HCT116 (cell line): Measurements from ENCODE around the gene AGAP1. TPM values are rescaled to one million over a fixed set of nuclear protein-coding genes. Genes with fewer than 3 reads are reported as not detected.

ENCODE experiments used
- ATAC-seq: fragments of 200-7000 bp; cut with Tn5 transposase; 2 replicates; pipeline ENCODE4 v1.9.1; 2020; ENCODE audit warnings: mild to moderate bottlenecking, moderate library complexity
- BruUV-seq: library from RNA; stranded (reverse); fragments of 400-500 nt; replicated peaks from 2 replicates; lab custom pipeline; 2021; lab: Mats Ljungman, UMichigan
- CTCF ChIA-PET: fragments of 300-600 bp; sonication (Branson Sonifier 250); formaldehyde crosslinking; loops from one replicate; lab custom pipeline; 2021; ENCODE audit warnings: antibody characterized with exemption; lab: Charles Lee
- POLR2A ChIA-PET: fragments of 300-600, 350-600 bp; sonication (Branson Sonifier 250); formaldehyde crosslinking; loops from one replicate; lab custom pipeline; 2021; ENCODE audit warnings: antibody characterized with exemption; lab: Charles Lee
- RAD21 ChIA-PET, 2 experiments: fragments of 300-600 bp; sonication (Branson Sonifier 250); formaldehyde crosslinking; loops; one replicate each; lab custom pipeline; 2023; ENCODE audit warnings: low total read pairs in 2 of 2; ENCODE audit not compliant: uncharacterized antibody in 2 of 2, unreplicated experiment in 2 of 2, low non-redundant PET in 1 of 2; lab: Charles Lee
- DNase-seq: peaks from one replicate; pipeline ENCODE4 v3.0.0-alpha.2; 2010; ENCODE audit warnings: low read depth, low spot score
- H2AFZ ChIP-seq: fragments of 200-600 bp; shearing (Covaris generic), sonication (generic); 2 replicates; pipeline ENCODE4 v1.6.1; 2017; ENCODE audit warnings: low read depth, mixed run types, mixed read lengths, antibody characterized with exemption, low read length; ENCODE audit not compliant: poor library complexity, severe bottlenecking
- H3K27ac ChIP-seq: 2 replicates; pipeline ENCODE4 v1.5.1; 2012; ENCODE audit warnings: low read depth, low read length
- H3K27me3 ChIP-seq: fragments of 200-600 bp; sonication (generic); 2 replicates; pipeline ENCODE4 v1.6.1; 2016; ENCODE audit warnings: mixed run types, low read length, mixed read lengths; ENCODE audit not compliant: insufficient read depth
- H3K36me3 ChIP-seq, 2 experiments: fragments of 200-500 bp in 1 of 2; fragments of 200-600 bp in 1 of 2; sonication (Bioruptor generic) in 1 of 2; sonication (generic) in 1 of 2; 2 replicates each; pipeline versions ENCODE4 v1.5.1 to v1.6.1; 2014 to 2016; ENCODE audit warnings: low read length in 2 of 2, inconsistent platforms in 1 of 2, mixed read lengths in 1 of 2, mixed run types in 1 of 2; ENCODE audit not compliant: insufficient read depth in 2 of 2, control insufficient read depth in 1 of 2
- H3K4me1 ChIP-seq, 2 experiments: fragments of 200-600 bp in 1 of 2; sonication (generic) in 1 of 2; 2 replicates each; pipeline versions ENCODE4 v1.5.1 to v1.6.1; 2012 to 2017; ENCODE audit warnings: low read length in 2 of 2, inconsistent platforms in 1 of 2, mild to moderate bottlenecking in 1 of 2, mixed read lengths in 1 of 2, mixed run types in 1 of 2, moderate library complexity in 1 of 2; ENCODE audit not compliant: insufficient read depth in 2 of 2, control insufficient read depth in 1 of 2
- H3K4me2 ChIP-seq: fragments of 200-600 bp; sonication (generic); 2 replicates; pipeline ENCODE4 v1.6.1; 2017; ENCODE audit warnings: mixed run types, low read length, mixed read lengths
- H3K4me3 ChIP-seq, 2 experiments: fragments of 200-600 bp in 1 of 2; sonication (generic) in 1 of 2; replicated peaks in 1 of 2; 2 replicates each; pipeline ENCODE4 v1.5.1; 2011 to 2016; ENCODE audit warnings: low read length in 2 of 2, control low read depth in 1 of 2, low read depth in 1 of 2, mild to moderate bottlenecking in 1 of 2, mixed read lengths in 1 of 2, mixed run types in 1 of 2
- H3K79me2 ChIP-seq: fragments of 200-600 bp; sonication (generic); 2 replicates; pipeline ENCODE4 v1.6.1; 2017; ENCODE audit warnings: mild to moderate bottlenecking, mixed run types, low read length, moderate library complexity, mixed read lengths; ENCODE audit not compliant: insufficient read depth
- H3K9ac ChIP-seq: fragments of 200-600 bp; sonication (generic); 2 replicates; pipeline ENCODE4 v1.6.1; 2016; ENCODE audit warnings: low read length, mixed read lengths
- H3K9me2 ChIP-seq: fragments of 200-600 bp; sonication (generic), shearing (Covaris generic); 2 replicates; pipeline ENCODE4 v1.6.1; 2017; ENCODE audit warnings: mixed run types, mild to moderate bottlenecking, moderate library complexity; ENCODE audit not compliant: insufficient read depth
- H3K9me3 ChIP-seq, 2 experiments: fragments of 200-500 bp in 1 of 2; fragments of 200-600 bp in 1 of 2; sonication (Bioruptor generic) in 1 of 2; sonication (generic) in 1 of 2; 2 replicates each; pipeline ENCODE4 v1.6.1; 2014 to 2017; ENCODE audit warnings: low read length in 2 of 2, mixed read lengths in 2 of 2, inconsistent platforms in 1 of 2, low read depth in 1 of 2, mild to moderate bottlenecking in 1 of 2, mixed run types in 1 of 2, moderate library complexity in 1 of 2; ENCODE audit not compliant: control insufficient read depth in 1 of 2, insufficient read depth in 1 of 2
- H4K20me1 ChIP-seq: fragments of 200-600 bp; sonication (generic), shearing (Covaris generic); 2 replicates; pipeline ENCODE4 v1.6.1; 2017; ENCODE audit warnings: mixed run types, mild to moderate bottlenecking, moderate library complexity; ENCODE audit not compliant: insufficient read depth
- CBX3 ChIP-seq: IDR thresholded peaks from 2 replicates; pipeline ENCODE4 v1.6.1; 2012; ENCODE audit warnings: low read depth
- CTCF ChIP-seq, 3 experiments: fragments of 200-600 bp in 1 of 3; sonication (generic) in 1 of 3; IDR thresholded peaks in 2 of 3; conservative IDR thresholded peaks in 1 of 3; 2 replicates each; pipeline ENCODE4 v1.5.1; 2012 to 2017; ENCODE audit warnings: low read depth in 2 of 3, low read length in 2 of 3, antibody characterized with exemption in 1 of 3, borderline replicate concordance in 1 of 3, control low read depth in 1 of 3, mild to moderate bottlenecking in 1 of 3, mixed read lengths in 1 of 3, mixed run types in 1 of 3, moderate library complexity in 1 of 3; ENCODE audit not compliant: insufficient read depth in 1 of 3
- EZH2 ChIP-seq: fragments of 200-600 bp; sonication (generic); IDR thresholded peaks from 2 replicates; pipeline ENCODE4 v1.6.1; 2017; ENCODE audit warnings: antibody characterized with exemption, mixed run types
- FOSL1 ChIP-seq: IDR thresholded peaks from 2 replicates; pipeline ENCODE4 v1.6.1; 2012; ENCODE audit warnings: low read depth
- MAX ChIP-seq: IDR thresholded peaks from 2 replicates; pipeline ENCODE4 v1.6.1; 2012
- POLR2AphosphoS5 ChIP-seq: IDR thresholded peaks from 2 replicates; pipeline ENCODE4 v1.6.1; 2011; ENCODE audit warnings: mild to moderate bottlenecking, low read depth, low read length, moderate library complexity
- RAD21 ChIP-seq: IDR thresholded peaks from 2 replicates; pipeline ENCODE4 v1.6.1; 2012; ENCODE audit warnings: low read depth, mild to moderate bottlenecking
- SIN3A ChIP-seq: IDR thresholded peaks from 2 replicates; pipeline ENCODE4 v1.6.1; 2012; ENCODE audit warnings: low read depth
- YY1 ChIP-seq: IDR thresholded peaks from 2 replicates; pipeline ENCODE4 v1.6.1; 2011; ENCODE audit warnings: low read length, low read depth, moderate library complexity, mild to moderate bottlenecking; ENCODE audit not compliant: insufficient replicate concordance; ENCODE audit errors: extremely low read depth
- intact Hi-C: fragments of 100-400 bp; cut with micrococcal nuclease; formaldehyde crosslinking; loops from 2 replicates; pipeline ENCODE4 v1.10.0; 2022
- total RNA-seq: library from RNA; stranded (reverse); gene quantifications from one replicate; pipeline ENCODE4 v1.2.1, GENCODE V29; 2021; ENCODE audit not compliant: unreplicated experiment

Gene AGAP1
- total RNA-seq, 1 experiment from 2014 or later: 43.8 TPM

- no peak for TF ChIP-seq YY1
- TF ChIP-seq FOSL1: no peak
- no peak for TF ChIP-seq EZH2
- no peak for TF ChIP-seq RAD21
Measured at GRCh38 chr2:235964787-235965390, 471.0 kb downstream of the AGAP1 start (continued).

GRCh38 chr2:235966396-235966795 is 472.6 kb downstream of the AGAP1 start:
- no peak overlapping the region for H3K4me3 ChIP-seq
- no peaks in the 10 kb centered on the region for H3K36me3 ChIP-seq
- no peaks in the 10 kb centered on the region for H3K79me2 ChIP-seq
- H2AFZ ChIP-seq: no peak overlapping the region
- CTCF ChIA-PET: no interaction called here
- RAD21 ChIA-PET: interaction anchor here in 1 of 2 experiments (0.6 kb wide), 1 partner anchor 1275 kb away, joined by 5 read pairs; no protein-coding TSS in a partner anchor
- no peaks in the 10 kb centered on the region for H4K20me1 ChIP-seq
- H3K9me3 ChIP-seq: no peaks in the 10 kb centered on the region
- H3K9ac ChIP-seq: no peak overlapping the region
- H3K4me1 ChIP-seq: no peaks in the 10 kb centered on the region
- BruUV-seq: no TSS peak
- no peak overlapping the region for H3K27ac ChIP-seq
- TF ChIP-seq CBX3 (no peak), POLR2AphosphoS5 (no peak), MAX (no peak), CTCF (IDR thresholded peaks at IDR 0.05 in 2 of 3, conservative IDR thresholded peaks at IDR 0.05 in 1 of 3; ENCODE audit: borderline replicate concordance in 1 of 3, insufficient read depth in 1 of 3, low read depth in 2 of 3, low read length in 2 of 3) (peak in 1 of 3 experiments; percentile 23; a peak in 2 of 6 replicates), SIN3A (no peak)
- H3K9me2 ChIP-seq: no peaks in the 10 kb centered on the region
- POLR2A ChIA-PET: no interaction called here
- peak; percentile 61 for ATAC-seq
- no peaks in the 10 kb centered on the region for H3K27me3 ChIP-seq
- DNase-seq: no peak
- intact Hi-C loops: no loop called here
- no peak overlapping the region for H3K4me2 ChIP-seq
